Measurements from ENCODE around the gene SLC2A8. TPM values are rescaled to one million over a fixed set of nuclear protein-coding genes. Genes with fewer than 3 reads are reported as not detected.

Gene SLC2A8
- total RNA-seq, 1 experiment from 2014 or later: 29.0 TPM

GRCh38 chr9:127388856-127389238, 8.1 kb upstream of the SLC2A8 start:
- no peaks in the 10 kb centered on the region for H3K27me3 ChIP-seq (ENCODE audit: low read length)
- no peaks in the 10 kb centered on the region for H3K9me2 ChIP-seq (replicated peaks; ENCODE audit: low read length)
- POLR2A ChIA-PET (ENCODE audit: unreplicated experiment): no interaction called here
- TF ChIP-seq, protein P1, sequence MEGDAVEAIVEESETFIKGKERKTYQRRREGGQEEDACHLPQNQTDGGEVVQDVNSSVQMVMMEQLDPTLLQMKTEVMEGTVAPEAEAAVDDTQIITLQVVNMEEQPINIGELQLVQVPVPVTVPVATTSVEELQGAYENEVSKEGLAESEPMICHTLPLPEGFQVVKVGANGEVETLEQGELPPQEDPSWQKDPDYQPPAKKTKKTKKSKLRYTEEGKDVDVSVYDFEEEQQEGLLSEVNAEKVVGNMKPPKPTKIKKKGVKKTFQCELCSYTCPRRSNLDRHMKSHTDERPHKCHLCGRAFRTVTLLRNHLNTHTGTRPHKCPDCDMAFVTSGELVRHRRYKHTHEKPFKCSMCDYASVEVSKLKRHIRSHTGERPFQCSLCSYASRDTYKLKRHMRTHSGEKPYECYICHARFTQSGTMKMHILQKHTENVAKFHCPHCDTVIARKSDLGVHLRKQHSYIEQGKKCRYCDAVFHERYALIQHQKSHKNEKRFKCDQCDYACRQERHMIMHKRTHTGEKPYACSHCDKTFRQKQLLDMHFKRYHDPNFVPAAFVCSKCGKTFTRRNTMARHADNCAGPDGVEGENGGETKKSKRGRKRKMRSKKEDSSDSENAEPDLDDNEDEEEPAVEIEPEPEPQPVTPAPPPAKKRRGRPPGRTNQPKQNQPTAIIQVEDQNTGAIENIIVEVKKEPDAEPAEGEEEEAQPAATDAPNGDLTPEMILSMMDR (conservative IDR thresholded peaks at IDR 0.05; ENCODE audit: low read depth, low read length): no peak
- TF ChIP-seq EZH2phosphoT487 (IDR thresholded peaks at IDR 0.05; ENCODE audit: borderline replicate concordance, low read length) (no peak), EZH2 (IDR thresholded peaks at IDR 0.05; ENCODE audit: low read length, unreplicated experiment) (no peak)
- no TSS peak for BruUV-seq (replicated peaks)
- peak overlapping the region; percentile 26; the same call in 1 of the 2 replicates for H3K4me3 ChIP-seq (ENCODE audit: low read length)
- H3K9me3 ChIP-seq (ENCODE audit: low read length): no peaks in the 10 kb centered on the region
- H4K20me1 ChIP-seq (ENCODE audit: low read length): no peaks in the 10 kb centered on the region
- H2AFZ ChIP-seq (ENCODE audit: low read length): no peak overlapping the region
- H3K4me1 ChIP-seq (ENCODE audit: insufficient read depth, low read length): peaks cover 16% of the 10 kb centered on the region
- peak overlapping the region; percentile 77 for H3K4me2 ChIP-seq (ENCODE audit: low read length)
- H3K9ac ChIP-seq (ENCODE audit: low read length): no peak overlapping the region
- no peak for ATAC-seq
- no peak for DNase-seq
- no peaks in the 10 kb centered on the region for H3F3A ChIP-seq (ENCODE audit: low read length, unreplicated experiment)
- CTCF ChIA-PET: interaction anchor here (0.7 kb wide), 1 partner anchor 992 kb away, joined by 7 read pairs; no protein-coding TSS in a partner anchor
- intact Hi-C loops (cut with micrococcal nuclease): loop anchor here (10.0 kb wide), 1 partner anchor 54 kb away; no protein-coding TSS in a partner anchor
- H3K79me2 ChIP-seq (ENCODE audit: low read length): no peaks in the 10 kb centered on the region
- H3K36me3 ChIP-seq (ENCODE audit: low read depth, low read length): no peaks in the 10 kb centered on the region
- H3K27ac ChIP-seq (ENCODE audit: low read length): peak overlapping the region; percentile 19; the same call in 1 of the 2 replicates

DNA sequence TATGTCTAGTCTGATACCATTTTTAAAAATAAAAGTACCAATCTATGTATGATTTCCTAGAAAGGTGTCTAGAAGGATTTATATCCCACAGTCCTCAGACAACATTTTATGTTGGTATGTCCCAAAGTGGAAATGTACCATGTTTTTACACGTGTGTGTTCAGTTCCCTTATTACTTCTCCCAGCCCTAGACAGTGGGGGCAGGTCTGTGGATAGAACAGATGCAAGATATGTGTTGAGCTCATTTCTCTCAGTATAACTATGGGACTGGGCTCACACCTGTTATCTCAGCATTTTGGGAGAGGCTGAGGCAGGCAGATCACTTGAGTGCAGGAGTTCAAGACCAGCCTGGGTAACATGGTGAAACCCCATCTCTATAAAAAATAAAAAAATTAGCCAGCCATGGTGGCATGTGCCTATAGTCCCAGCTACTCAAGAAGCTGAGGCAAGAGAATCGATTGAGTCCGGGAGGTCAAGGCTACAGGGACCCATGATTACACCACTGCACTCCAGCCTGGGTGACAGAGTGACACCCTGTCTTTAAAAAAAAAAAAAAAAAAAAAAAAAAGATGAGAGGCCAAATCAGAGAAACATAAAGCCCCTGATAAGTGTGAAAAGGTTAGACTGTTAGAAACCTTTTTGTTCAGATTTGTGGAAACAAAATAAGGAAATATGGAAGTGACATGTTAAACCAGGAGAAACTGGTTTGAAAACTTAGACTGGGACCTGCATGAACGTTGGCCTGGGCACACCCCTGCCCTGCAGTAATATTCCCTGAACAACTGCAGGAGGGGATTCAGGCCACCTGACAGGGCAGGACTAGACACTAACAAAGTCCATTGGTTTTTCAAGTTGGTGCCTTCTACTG, 7.4 kb upstream of the SLC2A8 start:
- H3K27me3 ChIP-seq (ENCODE audit: low read length): no peaks in the 10 kb centered on the region
- H3K4me3 ChIP-seq (ENCODE audit: low read length): no peak overlapping the region
- H3K36me3 ChIP-seq (ENCODE audit: low read depth, low read length): no peaks in the 10 kb centered on the region
- ATAC-seq: no peak
- no peaks in the 10 kb centered on the region for H3K9me3 ChIP-seq (ENCODE audit: low read length)
- DNase-seq: no peak
- no peaks in the 10 kb centered on the region for H3F3A ChIP-seq (ENCODE audit: low read length, unreplicated experiment)
- no peak overlapping the region for H3K4me2 ChIP-seq (ENCODE audit: low read length)
- no TSS peak for BruUV-seq (replicated peaks)
- no peaks in the 10 kb centered on the region for H3K9me2 ChIP-seq (replicated peaks; ENCODE audit: low read length)
- no peaks in the 10 kb centered on the region for H3K79me2 ChIP-seq (ENCODE audit: low read length)
- H2AFZ ChIP-seq (ENCODE audit: low read length): no peak overlapping the region
- TF ChIP-seq EZH2 (IDR thresholded peaks at IDR 0.05; ENCODE audit: low read length, unreplicated experiment) (no peak), EZH2phosphoT487 (IDR thresholded peaks at IDR 0.05; ENCODE audit: borderline replicate concordance, low read length) (no peak)
- TF ChIP-seq, protein P1 (conservative IDR thresholded peaks at IDR 0.05; ENCODE audit: low read depth, low read length): no peak
- H4K20me1 ChIP-seq (ENCODE audit: low read length): no peaks in the 10 kb centered on the region
- H3K27ac ChIP-seq (ENCODE audit: low read length): no peak overlapping the region
- CTCF ChIA-PET: no interaction called here
- no peak overlapping the region for H3K9ac ChIP-seq (ENCODE audit: low read length)
- POLR2A ChIA-PET (ENCODE audit: unreplicated experiment): no interaction called here
- intact Hi-C loops (cut with micrococcal nuclease): loop anchor here (10.0 kb wide), 1 partner anchor 55 kb away; no protein-coding TSS in a partner anchor
- peaks cover 16% of the 10 kb centered on the region for H3K4me1 ChIP-seq (ENCODE audit: insufficient read depth, low read length)

DNA sequence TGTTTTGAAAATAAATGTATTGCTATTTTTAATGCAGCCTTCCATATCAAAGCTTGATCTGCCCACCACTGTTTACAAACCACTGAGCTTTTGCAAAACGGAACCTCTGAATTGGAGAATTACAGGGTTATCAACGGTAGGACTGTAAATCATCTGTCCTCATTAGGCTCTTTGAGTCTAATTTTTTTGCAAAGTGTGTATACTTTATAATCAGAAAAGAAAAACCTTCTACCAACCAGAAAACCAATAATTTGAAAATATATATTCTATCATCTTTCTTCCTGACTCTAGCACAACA, 6.8 kb upstream of the SLC2A8 start:
- Histone ChIP-seq H3K79me2 (ENCODE audit: low read length) (no peaks in the 10 kb centered on the region), H3K27me3 (ENCODE audit: low read length) (no peaks in the 10 kb centered on the region), H3K4me1 (ENCODE audit: insufficient read depth, low read length) (peaks cover 16% of the 10 kb centered on the region), H3K4me2 (ENCODE audit: low read length) (no peak overlapping the region), H3K4me3 (ENCODE audit: low read length) (no peak overlapping the region), H2AFZ (ENCODE audit: low read length) (no peak overlapping the region), H3K9me2 (replicated peaks; ENCODE audit: low read length) (no peaks in the 10 kb centered on the region), H3K27ac (ENCODE audit: low read length) (no peak overlapping the region), H4K20me1 (ENCODE audit: low read length) (no peaks in the 10 kb centered on the region), H3K9me3 (ENCODE audit: low read length) (no peaks in the 10 kb centered on the region), H3K36me3 (ENCODE audit: low read depth, low read length) (no peaks in the 10 kb centered on the region), H3K9ac (ENCODE audit: low read length) (no peak overlapping the region), H3F3A (ENCODE audit: low read length, unreplicated experiment) (no peaks in the 10 kb centered on the region)
- intact Hi-C loops (cut with micrococcal nuclease): no loop called here
- TF ChIP-seq EZH2phosphoT487 (IDR thresholded peaks at IDR 0.05; ENCODE audit: borderline replicate concordance, low read length): no peak
- TF ChIP-seq, protein P1 (conservative IDR thresholded peaks at IDR 0.05; ENCODE audit: low read depth, low read length): no peak
- no peak for TF ChIP-seq EZH2 (IDR thresholded peaks at IDR 0.05; ENCODE audit: low read length, unreplicated experiment)
- no peak for DNase-seq
- CTCF ChIA-PET: no interaction called here
- POLR2A ChIA-PET (ENCODE audit: unreplicated experiment): no interaction called here
- no peak for ATAC-seq
- BruUV-seq (replicated peaks): no TSS peak

Data from PC-3 (cell line).